GM21390 (cell line): ENCODE measurements around the gene TMEM59L.
"Not testable (repeated sequence)": the region's sequence is repeated elsewhere in the genome, so short reads cannot be mapped to it uniquely, and the experiment has no call there.

Experiments
- ATAC-seq: cut with Tn5 transposase; IDR thresholded peaks from one replicate; pipeline ENCODE4 v1.9.1; 2021; ENCODE audit not compliant: unreplicated experiment

Gene TMEM59L

GRCh38 chr19:18612772-18613588 lies at the start of gene TMEM59L:
TMEM59L (plus strand) TSS chr19:18612870; CDS start chr19:18612959, 89 bp downstream.
- ATAC-seq = no peak

- ATAC-seq = no peak
Measured at GRCh38 chr19:18566953-18567352, 45.7 kb upstream of the TMEM59L start.

GRCh38 chr19:18568367-18568766 lies 44.3 kb upstream of the TMEM59L start:
- no peak for ATAC-seq

DNA sequence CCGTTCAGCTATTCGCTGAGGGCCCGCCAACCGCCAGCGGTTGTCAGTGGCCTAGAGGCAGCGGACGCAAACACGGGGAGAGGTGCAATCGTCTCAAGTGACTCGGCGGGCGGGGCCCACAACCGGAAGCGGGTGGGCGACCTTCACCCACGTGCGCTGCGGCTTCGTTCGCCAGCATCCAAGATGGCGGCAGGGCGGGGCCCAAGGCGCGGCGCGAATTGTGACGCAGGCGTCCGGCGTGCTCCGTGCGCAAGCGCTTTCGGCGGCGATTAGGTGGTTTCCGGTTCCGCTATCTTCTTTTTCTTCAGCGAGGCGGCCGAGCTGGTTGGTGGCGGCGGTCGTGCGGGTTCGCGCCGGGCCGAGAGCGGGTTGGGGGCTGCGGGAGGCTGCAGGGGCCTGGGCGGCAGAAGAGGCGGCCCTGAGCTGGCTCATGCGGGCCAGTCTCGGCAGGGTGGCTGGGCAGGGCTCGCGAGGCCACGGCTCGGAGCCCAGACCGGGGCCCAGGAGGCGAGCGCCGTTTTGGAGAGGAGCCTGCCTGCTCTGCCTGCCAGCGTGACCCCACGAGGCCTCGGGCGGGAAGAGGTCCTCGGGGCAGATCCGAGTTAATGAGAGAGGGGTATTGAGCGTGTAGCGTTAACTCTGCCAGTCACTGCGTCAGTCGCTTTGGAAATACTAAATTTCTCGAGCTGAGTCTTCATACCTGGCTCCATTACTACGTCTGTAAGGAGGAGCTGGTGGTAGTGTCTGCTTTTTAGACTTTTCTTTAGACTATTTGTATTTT lies 40.9 kb upstream of the TMEM59L start, which contains the start of gene UBA52:
Gene UBA52 (plus strand): TSS at position 294 of the 781 bp plus-strand sequence. CDS start 1,444 bp downstream, outside the sequence.
- ATAC-seq = peak; percentile 84

DNA sequence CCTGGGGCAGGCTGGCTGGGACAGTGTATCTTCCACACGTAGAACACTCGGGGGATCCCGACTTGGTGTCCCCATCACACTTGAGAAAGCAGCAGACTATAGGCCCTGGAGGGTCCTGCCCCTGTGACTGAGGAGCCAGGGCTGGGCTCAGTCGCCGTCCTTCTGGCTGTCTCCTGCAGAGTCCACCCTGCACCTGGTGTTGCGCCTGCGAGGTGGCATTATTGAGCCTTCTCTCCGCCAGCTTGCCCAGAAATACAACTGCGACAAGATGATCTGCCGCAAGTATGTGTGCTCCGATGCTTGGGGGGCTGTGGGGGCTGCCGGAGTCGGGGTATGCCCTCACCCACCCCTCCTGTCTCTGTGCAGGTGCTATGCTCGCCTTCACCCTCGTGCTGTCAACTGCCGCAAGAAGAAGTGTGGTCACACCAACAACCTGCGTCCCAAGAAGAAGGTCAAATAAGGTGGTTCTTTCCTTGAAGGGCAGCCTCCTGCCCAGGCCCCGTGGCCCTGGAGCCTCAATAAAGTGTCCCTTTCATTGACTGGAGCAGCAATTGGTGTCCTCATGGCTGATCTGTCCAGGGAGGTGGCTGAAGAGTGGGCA lies 37.9 kb upstream of the TMEM59L start:
- ATAC-seq = no peak

GRCh38 chr19:18576383-18576782 lies 36.3 kb upstream of the TMEM59L start:
- no peak for ATAC-seq

GRCh38 chr19:18577365-18577914 lies 35.2 kb upstream of the TMEM59L start:
- ATAC-seq = no peak

- no peak for ATAC-seq
Measured at GRCh38 chr19:18580311-18580710, 32.4 kb upstream of the TMEM59L start.

DNA sequence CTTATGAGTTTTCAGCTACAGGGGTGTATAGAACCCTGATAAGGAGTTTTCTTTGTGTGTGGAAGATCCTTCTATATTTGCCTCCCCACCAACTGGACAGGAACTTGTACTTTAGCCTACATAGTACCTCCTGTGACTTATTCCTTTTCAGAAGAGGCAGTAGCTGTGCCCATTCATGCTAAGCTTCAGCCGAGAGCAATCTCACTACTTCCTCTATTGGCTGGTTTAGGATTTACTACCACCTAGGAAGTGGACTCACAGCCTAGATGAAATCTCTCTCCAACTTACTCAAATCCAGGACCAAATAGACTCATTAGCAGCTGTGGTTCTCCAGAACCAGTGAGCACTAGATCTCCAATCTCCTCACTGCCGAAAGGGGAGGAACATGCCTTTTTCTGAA lies 26.4 kb upstream of the TMEM59L start:
- ATAC-seq = no peak

DNA sequence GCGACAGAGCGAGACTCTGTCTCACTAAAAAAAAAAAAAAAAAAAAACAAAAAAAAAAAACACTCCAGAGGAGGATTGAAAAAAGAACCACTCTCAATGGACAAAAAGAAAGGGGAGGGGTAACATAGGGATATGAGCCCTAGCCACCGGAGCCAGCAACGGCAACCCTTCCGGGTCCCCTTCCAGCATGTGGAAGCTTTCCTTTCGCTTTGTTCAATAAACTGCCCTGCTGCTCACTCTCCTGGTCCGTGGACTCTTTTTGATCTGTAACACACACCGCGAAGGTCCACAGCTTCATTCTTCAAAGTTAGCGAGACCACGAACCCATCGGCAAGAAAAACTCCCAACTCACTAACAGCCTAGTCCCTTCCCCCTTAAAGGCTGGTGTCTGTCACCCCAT lies 25.1 kb upstream of the TMEM59L start:
- ATAC-seq = no peak

DNA sequence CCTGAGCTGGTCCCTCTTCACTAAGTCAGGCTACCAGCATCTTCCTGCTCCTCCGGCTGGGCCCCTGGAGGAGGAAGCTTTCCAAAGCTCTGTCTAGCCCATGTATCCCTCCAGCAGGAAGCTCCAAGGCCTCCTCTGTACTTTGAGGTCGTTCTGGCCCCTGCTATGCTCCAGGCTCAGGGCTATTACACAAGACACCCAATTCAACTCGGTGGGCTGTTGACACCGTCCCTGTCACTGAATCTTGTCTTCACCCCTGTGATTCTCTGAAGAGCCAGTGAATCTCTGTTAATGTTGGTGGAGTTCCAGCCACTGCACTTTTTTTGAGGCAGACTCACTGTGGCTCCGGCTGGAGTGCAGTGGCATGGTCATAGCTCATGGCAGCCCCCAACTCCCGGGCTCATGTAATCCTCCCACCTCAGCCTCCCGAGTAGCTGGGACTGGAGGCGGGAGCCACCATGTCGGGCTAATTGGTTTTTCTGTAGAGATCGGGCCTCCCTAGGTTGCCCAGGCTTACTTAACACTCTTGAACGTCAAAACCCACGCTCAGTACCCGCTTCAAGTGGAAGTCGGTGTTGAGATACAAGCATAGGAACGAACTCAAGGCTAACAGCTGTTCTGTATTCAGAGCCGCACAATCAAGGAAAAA lies 24.6 kb upstream of the TMEM59L start:
- ATAC-seq = no peak

- ATAC-seq = peak; percentile 80
Measured at GRCh38 chr19:18588611-18589379, 23.9 kb upstream of the TMEM59L start, which contains the start of gene REX1BD. REX1BD (plus strand) TSS chr19:18588798; CDS start chr19:18588802, 4 bp downstream.

- ATAC-seq = peak; percentile 33
Measured at GRCh38 chr19:18589380-18590272, 23.0 kb upstream of the TMEM59L start.

DNA sequence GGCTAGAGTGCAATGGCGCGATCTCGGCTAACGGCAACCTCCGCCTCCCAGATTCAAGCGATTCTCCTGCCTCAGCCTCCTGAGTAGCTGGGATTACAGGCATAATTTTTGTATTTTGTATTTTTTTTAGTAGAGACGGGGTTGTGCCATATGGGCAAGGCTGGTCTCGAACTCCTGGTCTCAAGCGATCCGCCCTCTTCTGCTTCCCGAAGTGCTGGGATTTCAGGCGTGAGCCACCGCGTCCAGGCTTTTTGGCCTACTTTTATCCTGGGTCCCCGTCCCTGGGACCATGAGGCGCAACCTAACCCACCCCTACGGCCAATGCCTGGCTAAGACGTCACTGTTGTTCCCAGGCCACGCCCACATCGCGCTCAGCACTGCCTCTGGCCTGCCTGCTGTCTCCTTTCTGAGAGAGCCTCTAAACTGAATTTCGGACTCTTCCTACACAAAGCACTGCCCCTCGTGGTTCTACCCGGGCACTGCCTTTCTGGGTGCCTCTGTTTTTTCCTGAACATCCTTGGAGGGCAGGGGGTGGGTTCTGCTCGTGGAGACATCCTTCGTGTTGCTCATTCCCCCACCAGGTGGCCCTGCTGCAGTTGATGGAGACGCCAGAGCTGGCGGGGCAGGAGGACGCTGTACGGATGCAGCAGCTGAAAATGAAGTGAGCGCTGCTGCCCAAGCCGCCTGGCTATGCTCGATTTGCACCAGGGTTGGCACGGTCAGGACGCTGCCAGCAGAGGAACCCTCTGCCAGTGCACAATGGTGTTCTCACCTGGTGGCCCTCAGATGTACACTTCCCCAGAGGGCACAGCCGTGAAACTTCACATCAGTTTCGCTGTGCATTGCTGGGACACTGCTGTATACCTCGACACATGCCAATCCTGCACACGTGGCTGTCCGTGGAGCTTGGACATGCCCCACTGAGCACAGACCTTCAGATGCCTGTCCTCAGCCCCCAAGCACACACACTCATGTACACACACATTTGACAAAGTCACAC lies 22.1 kb upstream of the TMEM59L start:
- no peak for ATAC-seq

DNA sequence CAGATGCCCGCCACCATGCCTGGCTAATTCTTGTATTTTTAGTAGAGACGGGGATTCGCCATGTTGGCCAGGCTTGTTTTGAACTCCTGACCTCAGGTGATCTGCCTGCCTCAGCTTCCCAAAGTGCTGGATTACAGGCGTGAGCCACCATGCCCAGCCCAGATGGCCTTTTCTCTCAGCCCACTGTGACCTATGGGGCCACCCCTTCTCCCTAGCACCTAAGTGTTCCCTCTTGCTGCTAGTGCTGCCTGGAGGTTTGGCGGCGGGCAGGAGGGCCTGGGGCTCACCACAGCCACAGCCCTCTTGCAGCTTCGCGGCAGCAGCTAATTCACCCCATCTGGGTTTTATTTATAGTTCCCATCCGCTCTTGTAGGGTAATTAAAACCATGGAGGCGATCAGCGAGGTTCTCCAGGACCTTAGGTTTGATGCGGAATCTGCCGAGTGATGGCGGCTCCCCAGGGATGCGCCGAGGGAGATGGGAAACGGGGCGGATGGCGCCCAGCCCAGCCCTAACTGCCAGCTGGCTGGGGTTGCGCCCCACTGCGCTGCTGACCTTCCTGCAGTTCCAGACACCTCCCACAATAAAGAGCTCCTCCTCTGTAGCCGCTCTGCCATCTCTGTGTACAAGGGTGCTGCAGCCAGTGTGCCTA lies 20.8 kb upstream of the TMEM59L start:
- ATAC-seq = no peak

GRCh38 chr19:18592732-18593131 lies 19.9 kb upstream of the TMEM59L start:
- ATAC-seq = not testable (repeated sequence)
